Thoracic aorta (tissue), 2 donors: ENCODE results near the gene IRF8. TPM values are rescaled to one million over a fixed set of nuclear protein-coding genes. Genes with fewer than 3 reads are reported as not detected.

Experiments used
- ATAC-seq: fragments of 150-250 bp; one replicate; pipeline ENCODE4 v1.8.0; 2017; ENCODE audit warnings: low read depth; ENCODE audit not compliant: insufficient number of reproducible peaks, low FRiP score
- DNase-seq: peaks from one replicate; pipeline ENCODE4 v3.0.0-alpha.2; 2020; ENCODE audit warnings: low spot score
- H3K27ac ChIP-seq, 2 donors: fragments of 200-600 bp; sonication (generic); 1 replicate in 1 of 2; 2 replicates in 1 of 2; pipeline ENCODE4 v1.5.1; 2016; ENCODE audit warnings: mild to moderate bottlenecking in 2 of 2, moderate library complexity in 2 of 2
- H3K27me3 ChIP-seq: fragments of 200-600 bp; sonication (generic); replicated peaks from 2 replicates; pipeline ENCODE4 v1.6.0; 2016; ENCODE audit warnings: mild to moderate bottlenecking; ENCODE audit not compliant: insufficient read depth
- H3K36me3 ChIP-seq: fragments of 200-600 bp; sonication (generic); one replicate; pipeline ENCODE4 v1.5.1; 2016
- H3K4me1 ChIP-seq, 2 donors: fragments of 200-600 bp; sonication (generic); 1 replicate in 1 of 2; 2 replicates in 1 of 2; pipeline versions ENCODE4 v1.5.1 to v1.6.0; 2016; ENCODE audit warnings: low read depth in 2 of 2, mild to moderate bottlenecking in 1 of 2; ENCODE audit not compliant: control insufficient read depth in 1 of 2
- H3K4me3 ChIP-seq: fragments of 200-600 bp; sonication (generic); 2 replicates; pipeline ENCODE4 v1.5.1; 2016; ENCODE audit warnings: mild to moderate bottlenecking
- H3K9me3 ChIP-seq: fragments of 200-600 bp; sonication (generic); 2 replicates; pipeline ENCODE4 v1.5.1; 2016
- total RNA-seq, 2 donors: library from RNA; depleted of rRNA; stranded (reverse); fragments of >200 nt; gene quantifications; one replicate each; pipeline versions ENCODE4 v1.1.0 to v1.2.3, GENCODE V29; 2016
- TF ChIP-seq, protein P1 (sequence below): fragments of 200-600 bp; sonication (generic); IDR thresholded peaks from one replicate; pipeline ENCODE4 v1.5.1; 2019; ENCODE audit warnings: antibody characterized with exemption

Gene IRF8
- total RNA-seq, 2 donors from 2014 or later = 27.0 to 28.8 TPM

GRCh38 chr16:85927959-85928358, 29.0 kb downstream of the IRF8 start:
- Histone ChIP-seq H3K4me3 (no peak overlapping the region), H3K27me3 (no peaks in the 10 kb centered on the region), H3K9me3 (no peaks in the 10 kb centered on the region), H3K4me1 (no peaks in the 10 kb centered on the region), H3K27ac (no peak overlapping the region), H3K36me3 (no peaks in the 10 kb centered on the region)
- ATAC-seq (no peak), DNase-seq (no peak)
- TF ChIP-seq, protein P1, sequence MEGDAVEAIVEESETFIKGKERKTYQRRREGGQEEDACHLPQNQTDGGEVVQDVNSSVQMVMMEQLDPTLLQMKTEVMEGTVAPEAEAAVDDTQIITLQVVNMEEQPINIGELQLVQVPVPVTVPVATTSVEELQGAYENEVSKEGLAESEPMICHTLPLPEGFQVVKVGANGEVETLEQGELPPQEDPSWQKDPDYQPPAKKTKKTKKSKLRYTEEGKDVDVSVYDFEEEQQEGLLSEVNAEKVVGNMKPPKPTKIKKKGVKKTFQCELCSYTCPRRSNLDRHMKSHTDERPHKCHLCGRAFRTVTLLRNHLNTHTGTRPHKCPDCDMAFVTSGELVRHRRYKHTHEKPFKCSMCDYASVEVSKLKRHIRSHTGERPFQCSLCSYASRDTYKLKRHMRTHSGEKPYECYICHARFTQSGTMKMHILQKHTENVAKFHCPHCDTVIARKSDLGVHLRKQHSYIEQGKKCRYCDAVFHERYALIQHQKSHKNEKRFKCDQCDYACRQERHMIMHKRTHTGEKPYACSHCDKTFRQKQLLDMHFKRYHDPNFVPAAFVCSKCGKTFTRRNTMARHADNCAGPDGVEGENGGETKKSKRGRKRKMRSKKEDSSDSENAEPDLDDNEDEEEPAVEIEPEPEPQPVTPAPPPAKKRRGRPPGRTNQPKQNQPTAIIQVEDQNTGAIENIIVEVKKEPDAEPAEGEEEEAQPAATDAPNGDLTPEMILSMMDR = no peak

- H3K4me3 ChIP-seq = no peak overlapping the region
- no peaks in the 10 kb centered on the region for H3K9me3 ChIP-seq
- H3K27ac ChIP-seq = no peak overlapping the region
- no peaks in the 10 kb centered on the region for H3K27me3 ChIP-seq
- H3K4me1 ChIP-seq = no peaks in the 10 kb centered on the region
- ATAC-seq (no peak), DNase-seq (no peak)
- no peaks in the 10 kb centered on the region for H3K36me3 ChIP-seq
- TF ChIP-seq, protein P1 = no peak
Measured at GRCh38 chr16:85928401-85928820, 29.4 kb downstream of the IRF8 start.

DNA sequence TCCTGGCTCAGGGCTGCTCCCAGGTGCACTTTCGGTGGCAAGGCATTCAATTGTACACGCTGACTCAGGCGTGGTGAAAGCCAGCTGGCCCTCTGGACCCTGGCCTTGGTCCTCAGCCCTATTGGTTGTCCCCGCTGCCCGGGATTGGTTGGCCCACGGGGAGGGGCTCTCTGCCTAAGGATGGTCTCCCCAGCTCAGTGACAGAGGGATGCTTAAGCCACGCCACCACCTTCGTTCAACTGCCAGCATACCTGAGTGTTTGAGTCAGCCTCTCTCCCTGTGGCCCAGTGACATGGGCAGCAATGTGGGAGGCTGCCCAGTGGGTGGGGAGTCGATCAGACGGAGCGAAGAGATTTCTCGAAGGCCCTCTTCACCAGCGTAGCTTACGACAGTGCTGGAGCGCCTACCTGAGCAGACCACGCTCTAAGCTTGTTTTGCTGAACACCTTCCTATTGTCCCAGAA, 30.3 kb downstream of the IRF8 start:
- no peaks in the 10 kb centered on the region for H3K27me3 ChIP-seq
- no peak overlapping the region for H3K4me3 ChIP-seq
- TF ChIP-seq, protein P1 = no peak
- no peaks in the 10 kb centered on the region for H3K36me3 ChIP-seq
- DNase-seq (no peak), ATAC-seq (no peak)
- H3K27ac ChIP-seq = no peak overlapping the region
- H3K9me3 ChIP-seq = no peaks in the 10 kb centered on the region
- H3K4me1 ChIP-seq = no peaks in the 10 kb centered on the region

DNA sequence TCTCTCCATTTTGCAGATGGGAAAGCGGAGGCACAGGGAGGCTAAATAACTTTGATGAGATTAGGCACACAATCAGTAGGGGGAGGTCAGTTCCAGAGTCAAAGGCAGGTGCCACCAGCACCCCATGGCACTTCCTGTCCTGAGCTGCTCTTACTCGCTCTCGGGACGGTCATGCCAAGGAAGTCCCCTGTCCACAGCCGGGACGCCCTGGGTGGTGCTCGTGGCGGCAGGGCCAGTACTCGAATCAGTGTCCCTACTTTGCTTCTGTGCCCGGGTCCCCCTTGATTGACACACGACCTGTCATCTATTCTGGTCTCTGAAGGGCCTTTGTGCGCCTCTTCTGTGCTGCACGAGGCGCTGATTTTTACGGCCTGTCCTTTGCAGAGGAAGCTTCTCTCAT, 31.3 kb downstream of the IRF8 start:
- no peaks in the 10 kb centered on the region for H3K36me3 ChIP-seq
- no peak for DNase-seq
- H3K27ac ChIP-seq = no peak overlapping the region
- TF ChIP-seq, protein P1 = no peak
- H3K27me3 ChIP-seq = no peaks in the 10 kb centered on the region
- no peaks in the 10 kb centered on the region for H3K4me1 ChIP-seq
- no peak for ATAC-seq
- H3K9me3 ChIP-seq = no peaks in the 10 kb centered on the region
- no peak overlapping the region for H3K4me3 ChIP-seq

DNA sequence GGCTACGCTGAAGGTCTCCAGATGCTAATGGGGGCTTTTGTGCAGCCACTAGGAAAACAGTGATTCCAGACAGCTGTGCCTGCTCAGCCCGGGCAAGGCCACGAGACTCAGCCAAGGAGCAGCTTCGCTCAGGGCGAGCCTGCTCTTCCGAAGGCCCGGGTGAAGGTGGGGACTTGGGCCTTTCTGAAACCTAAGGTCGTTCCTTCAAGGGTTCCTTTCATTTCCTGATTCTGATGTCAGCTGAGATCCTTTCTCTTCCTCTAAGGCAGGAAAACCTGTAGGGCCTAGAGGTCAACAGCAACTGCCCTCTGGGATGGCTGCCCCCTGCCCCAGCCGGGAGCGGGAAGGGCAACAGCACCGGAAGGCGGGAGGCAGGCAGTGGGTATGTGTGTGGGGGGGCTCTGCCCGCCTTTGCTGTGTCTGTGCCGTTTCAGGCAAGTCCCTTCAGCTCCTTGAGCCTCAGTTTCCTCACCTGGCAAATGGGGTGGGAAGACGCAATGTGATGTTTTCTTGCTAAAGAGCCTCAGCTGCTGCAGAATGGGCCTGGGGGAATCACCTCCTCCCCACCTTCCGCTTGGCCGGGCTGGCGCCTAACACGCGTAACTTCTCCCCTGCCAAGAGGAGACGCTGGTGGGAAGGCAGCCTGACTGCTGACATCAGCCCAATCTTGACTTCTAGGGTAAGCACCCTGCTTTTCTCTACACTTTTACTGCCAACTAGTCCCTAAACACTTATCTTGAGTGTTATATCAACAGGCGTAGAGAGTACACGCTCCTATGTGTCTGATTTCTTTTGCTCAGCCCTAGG, 32.8 kb downstream of the IRF8 start:
- no peak for ATAC-seq
- DNase-seq = no peak
- Histone ChIP-seq H3K4me3 (no peak overlapping the region), H3K9me3 (no peaks in the 10 kb centered on the region), H3K4me1 (no peaks in the 10 kb centered on the region), H3K27me3 (no peaks in the 10 kb centered on the region), H3K27ac (no peak overlapping the region), H3K36me3 (no peaks in the 10 kb centered on the region)
- TF ChIP-seq, protein P1 = no peak
